ENCODE measurements around the gene CLSTN3. TPM values are rescaled to one million over a fixed set of nuclear protein-coding genes. Genes with fewer than 3 reads are reported as not detected.

CLSTN3 gene
- total and polyA plus RNA-seq, 2 of the 13 experiments (the other 11 are each of a cell fraction or from before 2014, with no cell fraction given): 26.2 to 94.1 TPM

DNA sequence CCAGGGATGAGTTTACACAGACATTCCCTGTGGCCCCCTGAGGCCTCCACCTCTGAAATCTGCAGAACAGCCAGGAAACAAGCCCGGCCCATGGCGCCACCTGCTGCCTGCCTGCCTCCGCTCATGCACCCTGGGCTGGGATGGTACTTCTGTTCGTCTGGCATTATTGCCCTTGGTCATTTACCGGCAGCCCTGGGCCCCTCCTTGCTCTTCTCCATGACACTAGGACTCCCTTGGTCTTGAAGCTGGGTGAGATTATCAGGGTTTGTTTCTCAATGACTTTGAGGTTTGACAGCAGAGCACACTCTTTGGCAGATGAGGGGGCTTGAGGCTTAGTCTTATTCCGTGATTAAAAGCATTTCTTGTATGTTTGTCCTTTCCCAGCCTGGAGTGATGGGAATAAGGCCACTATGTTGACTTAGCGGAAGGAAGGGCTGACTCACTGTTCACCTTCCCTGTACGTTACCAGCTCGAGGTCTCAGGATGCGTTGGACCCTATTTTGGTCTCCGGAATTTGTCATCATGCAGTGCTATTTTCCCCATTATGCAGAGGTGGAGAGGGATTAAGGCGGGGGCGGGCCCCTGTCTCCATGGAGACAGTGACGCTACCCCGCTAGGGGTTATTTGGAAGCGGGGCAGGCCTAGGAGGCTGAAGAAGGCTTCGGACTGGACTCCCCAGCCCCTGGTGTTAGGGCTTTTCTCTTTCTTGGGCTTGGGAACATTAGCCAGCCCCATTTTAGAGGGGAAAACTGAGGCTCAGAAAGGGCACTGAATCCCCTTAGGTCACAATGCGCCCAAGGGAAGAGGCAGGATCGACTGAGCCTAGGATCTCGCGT is 58.6 kb downstream of the CLSTN3 start (continued):
- TF ChIP-seq, protein P1, sequence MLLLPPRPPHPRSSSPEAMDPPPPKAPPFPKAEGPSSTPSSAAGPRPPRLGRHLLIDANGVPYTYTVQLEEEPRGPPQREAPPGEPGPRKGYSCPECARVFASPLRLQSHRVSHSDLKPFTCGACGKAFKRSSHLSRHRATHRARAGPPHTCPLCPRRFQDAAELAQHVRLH (CRISPR knock-in tag; IDR thresholded peaks at IDR 0.05; ENCODE audit: borderline replicate concordance, low read depth): no peak
- TF ChIP-seq ZNF572 (CRISPR knock-in tag; IDR thresholded peaks at IDR 0.05): no peak
- TF ChIP-seq JARID2 (CRISPR knock-in tag; IDR thresholded peaks at IDR 0.05; ENCODE audit: insufficient replicate concordance): no peak
- TF ChIP-seq ZNF746 (CRISPR knock-in tag; IDR thresholded peaks at IDR 0.05): no peak
- TF ChIP-seq PRMT3 (CRISPR knock-in tag; IDR thresholded peaks at IDR 0.05; ENCODE audit: borderline replicate concordance, low read depth): no peak
- peak; percentile 29; the same call in 1 of the 2 replicates for TF ChIP-seq ZNF383 (CRISPR knock-in tag; IDR thresholded peaks at IDR 0.05; ENCODE audit: borderline replicate concordance)
- no peak for TF ChIP-seq LCORL (IDR thresholded peaks at IDR 0.05)
- peak; percentile 66 for TF ChIP-seq LCORL (CRISPR knock-in tag; IDR thresholded peaks at IDR 0.05)
- peak; percentile 50; the same call in 1 of the 2 replicates for TF ChIP-seq ZKSCAN8 (CRISPR knock-in tag; IDR thresholded peaks at IDR 0.05; ENCODE audit: borderline replicate concordance)
- TF ChIP-seq ISL2 (CRISPR knock-in tag; IDR thresholded peaks at IDR 0.05): no peak
- no peak for TF ChIP-seq HNRNPK (IDR thresholded peaks at IDR 0.05; ENCODE audit: low read depth, low read length, poor library complexity, severe bottlenecking)
- no peak for TF ChIP-seq RARG (CRISPR knock-in tag; IDR thresholded peaks at IDR 0.05; ENCODE audit: low read depth)
- TF ChIP-seq ZBTB7B (CRISPR knock-in tag; IDR thresholded peaks at IDR 0.05): no peak
- TF ChIP-seq, protein P2, sequence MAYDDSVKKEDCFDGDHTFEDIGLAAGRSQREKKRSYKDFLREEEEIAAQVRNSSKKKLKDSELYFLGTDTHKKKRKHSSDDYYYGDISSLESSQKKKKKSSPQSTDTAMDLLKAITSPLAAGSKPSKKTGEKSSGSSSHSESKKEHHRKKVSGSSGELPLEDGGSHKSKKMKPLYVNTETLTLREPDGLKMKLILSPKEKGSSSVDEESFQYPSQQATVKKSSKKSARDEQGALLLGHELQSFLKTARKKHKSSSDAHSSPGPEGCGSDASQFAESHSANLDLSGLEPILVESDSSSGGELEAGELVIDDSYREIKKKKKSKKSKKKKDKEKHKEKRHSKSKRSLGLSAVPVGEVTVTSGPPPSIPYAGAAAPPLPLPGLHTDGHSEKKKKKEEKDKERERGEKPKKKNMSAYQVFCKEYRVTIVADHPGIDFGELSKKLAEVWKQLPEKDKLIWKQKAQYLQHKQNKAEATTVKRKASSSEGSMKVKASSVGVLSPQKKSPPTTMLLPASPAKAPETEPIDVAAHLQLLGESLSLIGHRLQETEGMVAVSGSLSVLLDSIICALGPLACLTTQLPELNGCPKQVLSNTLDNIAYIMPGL (CRISPR knock-in tag; IDR thresholded peaks at IDR 0.05; ENCODE audit: borderline replicate concordance in 1 of 2, low read depth in 1 of 2): peak; percentile 77 to 83; a peak in 3 of 4 replicates
- TF ChIP-seq ARNTL (CRISPR knock-in tag; IDR thresholded peaks at IDR 0.05): peak; percentile 55; the same call in 1 of the 2 replicates
- TF ChIP-seq, protein P3, sequence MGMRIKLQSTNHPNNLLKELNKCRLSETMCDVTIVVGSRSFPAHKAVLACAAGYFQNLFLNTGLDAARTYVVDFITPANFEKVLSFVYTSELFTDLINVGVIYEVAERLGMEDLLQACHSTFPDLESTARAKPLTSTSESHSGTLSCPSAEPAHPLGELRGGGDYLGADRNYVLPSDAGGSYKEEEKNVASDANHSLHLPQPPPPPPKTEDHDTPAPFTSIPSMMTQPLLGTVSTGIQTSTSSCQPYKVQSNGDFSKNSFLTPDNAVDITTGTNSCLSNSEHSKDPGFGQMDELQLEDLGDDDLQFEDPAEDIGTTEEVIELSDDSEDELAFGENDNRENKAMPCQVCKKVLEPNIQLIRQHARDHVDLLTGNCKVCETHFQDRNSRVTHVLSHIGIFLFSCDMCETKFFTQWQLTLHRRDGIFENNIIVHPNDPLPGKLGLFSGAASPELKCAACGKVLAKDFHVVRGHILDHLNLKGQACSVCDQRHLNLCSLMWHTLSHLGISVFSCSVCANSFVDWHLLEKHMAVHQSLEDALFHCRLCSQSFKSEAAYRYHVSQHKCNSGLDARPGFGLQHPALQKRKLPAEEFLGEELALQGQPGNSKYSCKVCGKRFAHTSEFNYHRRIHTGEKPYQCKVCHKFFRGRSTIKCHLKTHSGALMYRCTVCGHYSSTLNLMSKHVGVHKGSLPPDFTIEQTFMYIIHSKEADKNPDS (CRISPR knock-in tag; IDR thresholded peaks at IDR 0.05): 0 out of 2 replicates have a peak, but pooled peaks have one; percentile 42
- TF ChIP-seq DPF2 (CRISPR knock-in tag; IDR thresholded peaks at IDR 0.05; ENCODE audit: borderline replicate concordance, low read depth): 0 out of 2 replicates have a peak, but pooled peaks have one; percentile 43
- TF ChIP-seq ZNF781 (CRISPR knock-in tag; IDR thresholded peaks at IDR 0.05; ENCODE audit: borderline replicate concordance, not compliant biosample characterization): peak; percentile 22
- TF ChIP-seq, protein P4, sequence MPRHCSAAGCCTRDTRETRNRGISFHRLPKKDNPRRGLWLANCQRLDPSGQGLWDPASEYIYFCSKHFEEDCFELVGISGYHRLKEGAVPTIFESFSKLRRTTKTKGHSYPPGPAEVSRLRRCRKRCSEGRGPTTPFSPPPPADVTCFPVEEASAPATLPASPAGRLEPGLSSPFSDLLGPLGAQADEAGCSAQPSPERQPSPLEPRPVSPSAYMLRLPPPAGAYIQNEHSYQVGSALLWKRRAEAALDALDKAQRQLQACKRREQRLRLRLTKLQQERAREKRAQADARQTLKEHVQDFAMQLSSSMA (CRISPR knock-in tag; IDR thresholded peaks at IDR 0.05): no peak
- peak; percentile 52; the same call in 1 of the 2 replicates for TF ChIP-seq FOXC1 (CRISPR knock-in tag; IDR thresholded peaks at IDR 0.05; ENCODE audit: borderline replicate concordance)
- TF ChIP-seq ZNF225 (CRISPR knock-in tag; IDR thresholded peaks at IDR 0.05): peak; percentile 70; the same call in 1 of the 2 replicates
- peak; percentile 13; the same call in 1 of the 2 replicates for TF ChIP-seq HNF4A (CRISPR knock-in tag; IDR thresholded peaks at IDR 0.05)
- TF ChIP-seq ZNF484 (CRISPR knock-in tag; IDR thresholded peaks at IDR 0.05; ENCODE audit: borderline replicate concordance, low read depth): no peak

Measured in HepG2 (cell line).